ENCODE data around the gene CFAP92. TPM values are rescaled to one million over a fixed set of nuclear protein-coding genes. Genes with fewer than 3 reads are reported as not detected.
A peak's percentile ranks its signal among the peaks of the same experiment; 100 is the strongest.

CFAP92 gene
- total and polyA plus RNA-seq, 7 donors = under 0.01 to 1.2 (median 0.61) TPM; not detected in 2

DNA sequence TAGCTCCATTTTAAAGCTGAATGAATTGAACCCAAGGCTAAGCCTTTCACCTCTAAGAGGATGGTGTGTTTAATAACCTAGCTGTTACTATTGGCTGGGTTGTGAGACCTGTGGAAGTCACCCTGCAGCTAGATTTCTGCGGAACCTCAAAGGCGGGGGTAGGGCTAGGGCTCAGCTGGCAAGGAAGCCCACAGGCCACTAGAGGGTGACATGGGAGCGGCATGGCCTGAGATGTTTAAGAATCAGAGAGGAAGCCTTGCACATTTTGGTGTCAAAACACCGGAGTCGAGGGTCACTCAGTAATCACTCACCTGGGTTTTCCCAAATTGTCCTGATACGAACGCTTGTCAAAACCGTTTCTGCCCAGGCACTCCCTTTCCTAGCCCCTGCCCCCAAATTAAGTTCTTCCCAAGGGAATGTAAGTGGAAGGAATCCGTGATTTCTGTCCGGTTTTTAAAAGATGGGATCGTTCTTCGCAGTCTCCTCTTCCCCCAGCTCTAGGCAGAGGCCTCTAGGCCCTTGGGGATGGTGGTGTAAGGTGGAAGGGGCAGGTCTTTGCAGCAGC is 118.2 kb downstream of the CFAP92 start:
- TF ChIP-seq, protein P1, sequence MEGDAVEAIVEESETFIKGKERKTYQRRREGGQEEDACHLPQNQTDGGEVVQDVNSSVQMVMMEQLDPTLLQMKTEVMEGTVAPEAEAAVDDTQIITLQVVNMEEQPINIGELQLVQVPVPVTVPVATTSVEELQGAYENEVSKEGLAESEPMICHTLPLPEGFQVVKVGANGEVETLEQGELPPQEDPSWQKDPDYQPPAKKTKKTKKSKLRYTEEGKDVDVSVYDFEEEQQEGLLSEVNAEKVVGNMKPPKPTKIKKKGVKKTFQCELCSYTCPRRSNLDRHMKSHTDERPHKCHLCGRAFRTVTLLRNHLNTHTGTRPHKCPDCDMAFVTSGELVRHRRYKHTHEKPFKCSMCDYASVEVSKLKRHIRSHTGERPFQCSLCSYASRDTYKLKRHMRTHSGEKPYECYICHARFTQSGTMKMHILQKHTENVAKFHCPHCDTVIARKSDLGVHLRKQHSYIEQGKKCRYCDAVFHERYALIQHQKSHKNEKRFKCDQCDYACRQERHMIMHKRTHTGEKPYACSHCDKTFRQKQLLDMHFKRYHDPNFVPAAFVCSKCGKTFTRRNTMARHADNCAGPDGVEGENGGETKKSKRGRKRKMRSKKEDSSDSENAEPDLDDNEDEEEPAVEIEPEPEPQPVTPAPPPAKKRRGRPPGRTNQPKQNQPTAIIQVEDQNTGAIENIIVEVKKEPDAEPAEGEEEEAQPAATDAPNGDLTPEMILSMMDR (IDR thresholded peaks at IDR 0.05) = peak in 1 of 4 experiments; percentile 18
- no peak for TF ChIP-seq POLR2A (IDR thresholded peaks at IDR 0.05)
- no peak for DNase-seq
- intact Hi-C loops (cut with DNase I) = no loop called here
- peaks cover 0 to 22% (median 20%) of the 10 kb centered on the region in 4 donors for H3K4me1 ChIP-seq
- no peak overlapping the region for H3K27ac ChIP-seq
- H3K4me3 ChIP-seq = no peak overlapping the region
- 45 to 58% methylated on average over 12 of the region's 12 CpGs for WGBS, 2 donors
- H3K36me3 ChIP-seq = no peaks in the 10 kb centered on the region
- H3K27me3 ChIP-seq = no peaks in the 10 kb centered on the region
- no peaks in the 10 kb centered on the region for H3K9me3 ChIP-seq

DNA sequence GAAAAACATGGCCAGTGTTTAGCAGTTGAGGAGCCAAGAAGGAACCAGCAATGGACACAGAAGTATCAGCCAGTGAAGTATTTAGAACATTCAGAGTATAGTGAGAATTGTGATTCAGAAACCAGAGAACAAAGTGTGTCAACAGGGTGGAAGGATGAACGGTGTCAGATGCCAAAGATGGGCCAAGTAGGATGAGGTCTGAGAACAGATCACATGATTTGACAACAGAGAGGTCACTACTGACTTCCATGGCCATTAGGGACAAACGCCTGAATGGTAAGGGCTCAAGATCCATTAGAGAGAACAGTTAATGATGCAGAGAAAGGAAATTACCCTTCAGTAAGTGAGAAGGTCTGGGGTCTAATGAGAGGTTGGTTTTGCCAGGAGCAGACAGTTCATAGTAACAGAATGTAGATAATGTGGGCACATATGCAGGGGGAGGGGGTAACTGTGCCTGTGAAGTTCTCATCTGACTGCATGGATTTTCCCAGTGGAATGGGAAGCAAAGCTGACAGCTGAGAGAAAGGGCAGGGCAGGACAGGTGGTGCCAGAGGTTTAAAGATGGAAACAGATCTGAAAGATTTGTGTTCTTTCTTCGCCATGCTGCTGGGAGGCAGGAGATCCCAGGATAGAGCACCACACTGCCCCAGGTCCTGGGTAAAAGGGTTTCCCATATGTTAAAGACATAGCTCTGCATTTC is 119.2 kb downstream of the CFAP92 start:
- Histone ChIP-seq H3K27me3 (no peaks in the 10 kb centered on the region), H3K36me3 (no peaks in the 10 kb centered on the region), H3K27ac (no peak overlapping the region), H3K4me1 (peaks cover 0 to 13% (median 11%) of the 10 kb centered on the region in 4 donors), H3K9me3 (no peaks in the 10 kb centered on the region), H3K4me3 (no peak overlapping the region)
- intact Hi-C loops (cut with DNase I) = no loop called here
- WGBS, 2 donors = 53 to 63% methylated on average over 3 of the region's 3 CpGs
- TF ChIP-seq, protein P1 (IDR thresholded peaks at IDR 0.05) = no peak
- TF ChIP-seq POLR2A (IDR thresholded peaks at IDR 0.05) (no peak), POLR2AphosphoS5 (IDR thresholded peaks at IDR 0.05) (no peak), EP300 (IDR thresholded peaks at IDR 0.05) (no peak)
- no peak for DNase-seq

DNA sequence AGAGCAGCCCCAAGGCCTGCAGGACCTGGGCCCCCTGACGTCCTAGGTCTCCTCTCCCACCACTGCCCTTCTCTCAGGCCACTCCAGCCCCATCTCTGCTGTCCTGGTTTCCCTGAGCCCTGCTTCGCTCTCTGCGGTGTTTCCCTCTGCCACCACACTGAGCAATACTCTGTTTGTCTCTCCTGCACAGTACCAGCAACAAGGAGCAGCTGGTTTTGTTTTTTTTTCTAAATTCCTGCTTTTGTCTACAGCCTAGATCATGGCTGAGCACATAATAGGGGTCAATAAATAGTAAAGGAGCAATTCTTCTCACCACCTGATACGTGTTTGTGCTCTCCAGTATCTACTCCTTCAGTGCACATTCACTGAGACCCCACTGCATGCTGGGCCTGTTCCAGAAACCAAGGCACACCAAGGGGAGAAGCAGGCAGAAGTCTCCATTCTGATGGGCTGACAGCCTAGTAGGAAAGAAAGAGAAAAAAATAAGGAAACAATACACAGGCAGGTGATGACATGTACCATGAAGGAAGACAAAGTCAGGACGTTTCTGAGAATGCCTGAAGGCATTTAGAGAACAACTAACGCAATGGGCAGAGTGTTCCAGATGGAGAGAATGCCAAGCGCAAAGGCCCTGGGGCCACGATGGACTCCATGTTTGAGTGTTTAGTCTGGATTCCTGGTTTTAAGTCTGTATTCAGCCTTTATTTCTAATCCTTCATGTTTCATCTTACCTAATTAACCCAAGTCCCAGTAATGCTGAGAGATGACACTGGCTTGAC is 120.4 kb downstream of the CFAP92 start:
- TF ChIP-seq, protein P1 (IDR thresholded peaks at IDR 0.05) = no peak
- TF ChIP-seq POLR2A (IDR thresholded peaks at IDR 0.05) (no peak), POLR2AphosphoS5 (IDR thresholded peaks at IDR 0.05) (no peak), EP300 (IDR thresholded peaks at IDR 0.05) (no peak)
- Histone ChIP-seq H3K4me1 (peaks cover 0 to 9% (median 8%) of the 10 kb centered on the region in 4 donors), H3K9me3 (no peaks in the 10 kb centered on the region), H3K36me3 (no peaks in the 10 kb centered on the region), H3K27ac (no peak overlapping the region), H3K4me3 (no peak overlapping the region), H3K27me3 (no peaks in the 10 kb centered on the region)
- 73 to 76% methylated on average over 8 of the region's 8 CpGs for WGBS, 2 donors
- intact Hi-C loops (cut with DNase I) = no loop called here
- DNase-seq = no peak

DNA sequence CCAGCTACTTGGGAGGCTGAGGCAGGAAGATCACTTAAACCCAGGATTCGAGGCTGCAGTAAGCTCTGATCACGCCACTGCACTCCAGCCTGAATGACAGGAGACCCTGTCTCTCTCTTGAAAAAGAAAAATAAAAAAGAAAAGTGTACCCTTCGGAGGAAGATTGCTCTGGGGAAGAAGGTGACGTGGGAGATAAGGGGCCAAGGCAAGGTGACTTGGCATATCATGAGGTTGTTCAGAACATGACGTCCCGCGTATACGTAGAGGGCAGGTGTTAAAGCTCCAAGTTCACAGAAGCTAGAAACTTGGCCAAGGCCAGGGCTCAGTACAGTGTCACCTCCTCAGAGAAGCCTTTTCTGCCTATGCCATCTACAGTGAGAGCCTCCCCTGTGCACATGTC is 121.1 kb downstream of the CFAP92 start:
- intact Hi-C loops (cut with DNase I) = no loop called here
- Histone ChIP-seq H3K36me3 (no peaks in the 10 kb centered on the region), H3K9me3 (no peaks in the 10 kb centered on the region), H3K27ac (no peak overlapping the region), H3K4me1 (peaks cover 0 to 2% (median under 1%) of the 10 kb centered on the region in 4 donors), H3K4me3 (no peak overlapping the region), H3K27me3 (no peaks in the 10 kb centered on the region)
- WGBS, 2 donors = 87 to 89% methylated on average over 8 of the region's 8 CpGs
- TF ChIP-seq EP300 (IDR thresholded peaks at IDR 0.05) = no peak
- TF ChIP-seq, protein P1 (IDR thresholded peaks at IDR 0.05) = no peak
- no peak for TF ChIP-seq POLR2AphosphoS5 (IDR thresholded peaks at IDR 0.05)
- no peak for TF ChIP-seq POLR2A (IDR thresholded peaks at IDR 0.05)
- DNase-seq = no peak

Data from sigmoid colon (tissue), 7 donors.